ENCODE results near the gene SMG6. TPM values are rescaled to one million over a fixed set of nuclear protein-coding genes. Genes with fewer than 3 reads are reported as not detected.

Gene SMG6
- total RNA-seq, 2 donors from 2014 or later = 12.5 to 22.1 TPM

DNA sequence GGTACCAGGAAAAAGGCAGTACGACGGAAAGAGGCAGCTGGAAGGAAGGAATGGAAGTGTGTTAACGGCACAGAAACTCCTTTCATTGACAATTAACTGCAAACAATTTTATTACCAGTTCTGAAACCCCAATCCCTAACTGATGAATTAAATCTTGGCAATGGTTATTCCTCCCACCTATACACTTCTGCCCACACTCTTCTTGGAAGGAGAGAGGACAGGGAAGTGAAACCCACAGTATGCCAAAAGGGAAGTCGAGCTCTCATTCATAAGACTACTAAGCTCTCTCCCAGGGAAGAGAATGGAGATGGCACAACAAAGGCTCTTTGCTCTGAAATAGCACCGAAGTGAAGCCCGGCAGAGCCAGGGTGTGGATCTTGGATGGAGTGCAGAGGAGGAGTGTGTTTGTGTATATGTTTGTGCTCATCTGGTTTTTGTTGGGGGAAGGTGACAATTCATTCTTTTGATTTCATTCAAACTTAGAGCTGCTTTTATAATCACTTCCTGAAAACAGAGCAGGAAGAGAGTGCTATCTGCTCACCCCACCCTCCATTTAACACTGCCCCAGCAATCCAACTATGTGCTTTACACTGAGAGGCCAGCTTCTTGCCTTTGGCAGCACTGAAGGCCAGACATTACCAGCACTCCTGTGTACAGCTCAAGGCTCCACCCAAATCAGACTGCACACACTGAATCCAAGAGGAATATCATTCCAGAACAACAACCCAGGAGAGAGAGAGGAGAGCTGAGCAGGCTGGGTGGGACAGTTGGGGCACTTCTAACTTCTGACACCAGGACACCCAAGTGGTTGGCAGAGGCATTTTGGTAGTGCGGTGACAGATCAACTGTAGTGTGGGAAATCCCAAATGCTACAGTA, 180.0 kb downstream of the SMG6 start:
- Histone ChIP-seq H3K9me3 (no peaks in the 10 kb centered on the region), H3K36me3 (replicated peaks in 1 of 2; ENCODE audit: insufficient read depth in 1 of 2, low read depth in 2 of 2) (no peaks in the 10 kb centered on the region), H3K27me3 (no peaks in the 10 kb centered on the region), H3K4me3 (no peak overlapping the region), H3K4me1 (peaks cover 9% of the 10 kb centered on the region), H3K27ac (peak overlapping the region in 3 of 4 donors; percentile 19 to 58 (median 56))
- TF ChIP-seq, protein P1, sequence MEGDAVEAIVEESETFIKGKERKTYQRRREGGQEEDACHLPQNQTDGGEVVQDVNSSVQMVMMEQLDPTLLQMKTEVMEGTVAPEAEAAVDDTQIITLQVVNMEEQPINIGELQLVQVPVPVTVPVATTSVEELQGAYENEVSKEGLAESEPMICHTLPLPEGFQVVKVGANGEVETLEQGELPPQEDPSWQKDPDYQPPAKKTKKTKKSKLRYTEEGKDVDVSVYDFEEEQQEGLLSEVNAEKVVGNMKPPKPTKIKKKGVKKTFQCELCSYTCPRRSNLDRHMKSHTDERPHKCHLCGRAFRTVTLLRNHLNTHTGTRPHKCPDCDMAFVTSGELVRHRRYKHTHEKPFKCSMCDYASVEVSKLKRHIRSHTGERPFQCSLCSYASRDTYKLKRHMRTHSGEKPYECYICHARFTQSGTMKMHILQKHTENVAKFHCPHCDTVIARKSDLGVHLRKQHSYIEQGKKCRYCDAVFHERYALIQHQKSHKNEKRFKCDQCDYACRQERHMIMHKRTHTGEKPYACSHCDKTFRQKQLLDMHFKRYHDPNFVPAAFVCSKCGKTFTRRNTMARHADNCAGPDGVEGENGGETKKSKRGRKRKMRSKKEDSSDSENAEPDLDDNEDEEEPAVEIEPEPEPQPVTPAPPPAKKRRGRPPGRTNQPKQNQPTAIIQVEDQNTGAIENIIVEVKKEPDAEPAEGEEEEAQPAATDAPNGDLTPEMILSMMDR (IDR thresholded peaks at IDR 0.05) = no peak
- intact Hi-C loops (cut with DNase I) = no loop called here
- WGBS, 2 donors = 59 to 85% methylated on average over 7 of the region's 7 CpGs
- DNase-seq (peak in 1 of 4 donors; percentile 38), ATAC-seq (no peak)

DNA sequence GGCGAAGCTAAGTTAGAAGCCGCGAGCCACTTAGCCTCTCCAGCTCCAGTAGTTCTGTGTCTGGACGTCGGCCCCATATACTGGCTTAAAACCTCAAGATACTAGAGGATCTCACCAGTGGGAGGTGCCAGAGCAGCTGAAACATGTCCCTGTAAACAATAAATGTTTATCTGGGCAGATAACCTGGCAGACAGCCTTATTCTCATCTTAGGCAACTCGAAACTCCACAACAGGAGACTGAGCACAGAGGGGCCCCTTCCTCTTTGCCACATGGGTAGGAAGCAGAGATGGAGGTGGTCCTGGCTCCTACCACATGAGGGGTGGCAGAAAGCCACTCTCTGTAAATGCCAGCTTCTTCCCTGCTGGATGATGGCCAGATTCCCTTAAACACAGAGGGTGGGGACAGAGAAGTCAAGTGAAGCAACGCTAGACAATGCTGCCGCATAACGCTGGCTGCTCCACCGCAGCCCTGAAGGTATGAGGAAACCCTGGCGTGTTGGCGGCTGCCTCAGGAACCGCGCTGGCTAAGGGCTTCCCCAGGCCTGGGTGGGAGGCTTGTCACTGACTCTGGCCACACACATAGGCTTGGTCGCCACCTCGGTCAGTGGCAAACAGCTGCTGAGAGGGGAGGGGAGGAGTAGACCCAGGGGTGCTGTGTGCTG, 180.8 kb downstream of the SMG6 start:
- intact Hi-C loops (cut with DNase I) = no loop called here
- 67 to 68% methylated on average over 14 to 16 of the region's 16 CpGs for WGBS, 2 donors
- peak; percentile 38 for ATAC-seq
- no peaks in the 10 kb centered on the region for H3K36me3 ChIP-seq (replicated peaks in 1 of 2; ENCODE audit: insufficient read depth in 1 of 2, low read depth in 2 of 2)
- TF ChIP-seq, protein P1 (IDR thresholded peaks at IDR 0.05) = peak in 1 of 7 experiments; percentile 15
- TF ChIP-seq POLR2A (IDR thresholded peaks at IDR 0.05) = no peak
- H3K27ac ChIP-seq = peak overlapping the region in 3 of 4 donors; percentile 19 to 58 (median 56)
- DNase-seq = peak; percentile 18 to 54 (median 38)
- no peaks in the 10 kb centered on the region for H3K27me3 ChIP-seq
- H3K4me1 ChIP-seq = peaks cover 9% of the 10 kb centered on the region
- H3K4me3 ChIP-seq = no peak overlapping the region
- H3K9me3 ChIP-seq = no peaks in the 10 kb centered on the region

DNA sequence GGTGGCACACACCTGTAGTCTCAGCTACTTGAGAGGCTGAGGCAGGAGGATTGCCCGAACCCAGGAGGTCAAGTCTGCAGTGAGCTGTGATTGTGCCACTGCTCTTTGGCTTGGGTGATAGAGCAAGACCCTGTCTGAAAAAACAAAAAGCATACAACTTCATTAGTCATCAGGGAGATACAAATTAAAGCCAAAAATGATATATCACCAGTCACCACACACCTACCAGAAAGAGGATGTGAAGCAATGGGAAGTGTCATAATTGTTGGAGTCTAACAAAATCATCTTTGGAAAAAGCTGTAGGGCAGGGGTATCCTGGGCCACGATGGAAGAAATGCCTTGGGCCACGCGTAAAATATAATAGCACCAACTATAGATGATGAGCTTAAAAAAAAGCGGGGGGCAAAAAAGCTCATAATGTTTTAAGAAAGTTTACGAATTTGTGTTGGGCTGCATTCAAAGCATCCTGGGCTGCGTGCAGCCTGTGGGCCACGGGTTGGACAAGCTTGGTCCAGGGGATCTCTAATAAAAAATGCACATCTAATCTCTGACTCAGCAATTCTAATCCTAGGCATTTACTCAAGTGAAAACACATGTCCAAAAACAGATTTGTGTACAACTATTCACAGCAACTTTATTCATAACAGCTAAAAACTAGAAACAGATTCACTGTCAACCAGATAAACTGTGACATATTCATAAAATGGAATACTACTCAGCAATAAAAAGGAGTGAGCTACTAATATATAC, 182.8 kb downstream of the SMG6 start:
- Histone ChIP-seq H3K27me3 (no peaks in the 10 kb centered on the region), H3K9me3 (no peaks in the 10 kb centered on the region), H3K4me3 (no peak overlapping the region), H3K36me3 (replicated peaks in 1 of 2; ENCODE audit: insufficient read depth in 1 of 2, low read depth in 2 of 2) (no peaks in the 10 kb centered on the region), H3K4me1 (peaks cover 9% of the 10 kb centered on the region), H3K27ac (no peak overlapping the region)
- 93 to 96% methylated on average over 8 of the region's 8 CpGs for WGBS, 2 donors
- ATAC-seq (no peak), DNase-seq (no peak)
- intact Hi-C loops (cut with DNase I) = no loop called here
- TF ChIP-seq, protein P1 (IDR thresholded peaks at IDR 0.05) = no peak
- no peak for TF ChIP-seq POLR2A (IDR thresholded peaks at IDR 0.05)

DNA sequence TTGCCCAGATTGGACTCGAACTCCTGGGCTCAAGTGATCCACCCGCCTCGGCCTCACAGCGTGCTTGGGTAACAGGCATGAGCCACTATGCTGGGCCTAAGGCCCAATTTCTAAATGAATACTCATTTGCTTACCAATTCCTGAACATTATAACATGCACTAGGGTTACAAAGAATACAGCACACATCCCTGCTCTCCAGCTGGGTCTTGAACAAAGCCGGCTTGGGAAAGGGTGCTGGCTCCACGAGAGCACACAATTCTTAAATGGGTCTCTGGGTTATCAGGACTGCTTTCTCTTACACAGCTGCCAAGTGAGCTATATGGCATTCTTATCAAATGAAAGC, 190.3 kb downstream of the SMG6 start:
- H3K27me3 ChIP-seq = no peaks in the 10 kb centered on the region
- intact Hi-C loops (cut with DNase I) = no loop called here
- no peak overlapping the region for H3K27ac ChIP-seq
- WGBS, 2 donors = 84 to 96% methylated on average over 6 of the region's 6 CpGs
- no peaks in the 10 kb centered on the region for H3K4me1 ChIP-seq
- no peaks in the 10 kb centered on the region for H3K9me3 ChIP-seq
- ATAC-seq (no peak), DNase-seq (no peak)
- no peak overlapping the region for H3K4me3 ChIP-seq
- TF ChIP-seq, protein P1 (IDR thresholded peaks at IDR 0.05) = no peak
- no peak for TF ChIP-seq POLR2A (IDR thresholded peaks at IDR 0.05)
- H3K36me3 ChIP-seq (replicated peaks in 1 of 2; ENCODE audit: insufficient read depth in 1 of 2, low read depth in 2 of 2) = no peaks in the 10 kb centered on the region
